Kidney (tissue), 14 donors: ENCODE measurements around the gene PLD1. TPM values are rescaled to one million over a fixed set of nuclear protein-coding genes. Genes with fewer than 3 reads are reported as not detected.
A peak's percentile ranks its signal among the peaks of the same experiment; 100 is the strongest.

Experiments used
- DNase-seq, 5 donors: peaks; one replicate each; pipeline ENCODE4 v3.0.0-alpha.2; 2013 to 2020
- FAIRE-seq: peaks from 2 replicates; lab custom pipeline; 2012; peaks lifted over from hg19 to GRCh38; lab: Jason Lieb, UNC
- H3K27ac ChIP-seq, 2 donors: one replicate each; pipeline ENCODE4 v1.7.0; 2013; ENCODE audit warnings: low read depth in 2 of 2, low read length in 2 of 2, inconsistent platforms in 1 of 2
- H3K27me3 ChIP-seq: one replicate; pipeline ENCODE4 v1.7.1; 2013; ENCODE audit warnings: low read length, inconsistent platforms; ENCODE audit not compliant: control insufficient read depth, insufficient read depth
- H3K36me3 ChIP-seq, 3 donors: one replicate each; pipeline versions ENCODE4 v1.7.0 to v1.7.1; 2013; ENCODE audit warnings: low read length in 3 of 3, control low read depth in 1 of 3, inconsistent platforms in 1 of 3; ENCODE audit not compliant: insufficient read depth in 3 of 3, control insufficient read depth in 2 of 3
- H3K4me1 ChIP-seq, 3 donors: one replicate each; pipeline versions ENCODE4 v1.7.0 to v1.7.1; 2013; ENCODE audit warnings: low read length in 3 of 3, inconsistent platforms in 1 of 3, low read depth in 1 of 3; ENCODE audit not compliant: control insufficient read depth in 2 of 3, insufficient read depth in 2 of 3
- H3K4me3 ChIP-seq, 3 donors: one replicate each; pipeline versions ENCODE4 v1.7.0 to v1.8.1; 2013; ENCODE audit warnings: low read length in 3 of 3, control low read depth in 1 of 3, inconsistent platforms in 1 of 3
- H3K9ac ChIP-seq, 3 donors: one replicate each; pipeline versions ENCODE4 v1.7.0 to v1.7.1; 2013; ENCODE audit warnings: low read length in 3 of 3, control low read depth in 1 of 3, inconsistent platforms in 1 of 3
- H3K9me3 ChIP-seq, 3 donors: one replicate each; pipeline versions ENCODE4 v1.7.0 to v1.7.1; 2013; ENCODE audit warnings: low read length in 3 of 3, control low read depth in 1 of 3, inconsistent platforms in 1 of 3; ENCODE audit not compliant: control insufficient read depth in 2 of 3, insufficient read depth in 1 of 3
- CTCF ChIP-seq: IDR thresholded peaks from 3 replicates; pipeline ENCODE4 v1.5.1; 2012; ENCODE audit warnings: mild to moderate bottlenecking, moderate library complexity, borderline replicate concordance; ENCODE audit not compliant: insufficient read depth; ENCODE audit errors: extremely low read depth
- intact Hi-C: fragments of 100-400 bp; cut with DNase I; formaldehyde crosslinking; loops from one replicate; pipeline ENCODE4 v1.11.1; 2022
- polyA plus RNA-seq: library from polyadenylated mRNA; stranded (reverse); fragments of 350-450 nt; fragmentation: Illumina TruSeq; extraction: RNeasy Lipid Tissue Mini Kit (QIAGEN cat#74804); gene quantifications from one replicate; pipeline ENCODE4 v1.2.3, GENCODE V29; 2014; ENCODE audit warnings: low read depth, low replicate concordance; ENCODE audit not compliant: insufficient read depth
- total RNA-seq: library from RNA; stranded (reverse); fragmentation: NEBNext Ultra II Directional; extraction: Animal tissue kit (Norgen Biotek cat#: 25700); gene quantifications from one replicate; pipeline ENCODE4 v1.2.1, GENCODE V29; 2021
- donor health status: control.
- donor health status: control.
- donor health status: control.
- donor health status: control.
- donor health status: control.
- donor health status: DM: yes; HTN: yes; CAD: no.
- donor health status: Normal renal cell carcinoma (clear cell type).

PLD1 gene
- total and polyA plus RNA-seq, 2 donors from 2014 or later, result 11.2 to 24.3 TPM

- Histone ChIP-seq H3K4me3 (no peak overlapping the region), H3K9ac (no peak overlapping the region), H3K27ac (no peak overlapping the region), H3K4me1 (no peaks in the 10 kb centered on the region), H3K36me3 (no peaks in the 10 kb centered on the region), H3K9me3 (peaks cover 0 to 4% (median 0%) of the 10 kb centered on the region in 3 donors), H3K27me3 (no peaks in the 10 kb centered on the region)
- DNase-seq (no peak), FAIRE-seq (no peak)
- no peak for TF ChIP-seq CTCF
- intact Hi-C loops, result no loop called here
These were observed 1.6 kb upstream of the PLD1 start for GRCh38 chr3:171811913-171812335.

GRCh38 chr3:171811295-171811912 is 1.1 kb upstream of the PLD1 start:
- Histone ChIP-seq H3K9ac (peak overlapping the region in 1 of 3 donors; percentile 84), H3K27me3 (no peaks in the 10 kb centered on the region), H3K36me3 (no peaks in the 10 kb centered on the region), H3K4me1 (no peaks in the 10 kb centered on the region), H3K27ac (peak overlapping the region; percentile 72 to 91), H3K9me3 (peaks cover 0 to 4% (median 0%) of the 10 kb centered on the region in 3 donors), H3K4me3 (no peak overlapping the region)
- intact Hi-C loops, result no loop called here
- no peak for FAIRE-seq
- TF ChIP-seq CTCF, result no peak
- DNase-seq, result no peak

GRCh38 chr3:171810629-171811294 is 479 bp upstream of the PLD1 start:
- peaks cover 0 to 4% (median 0%) of the 10 kb centered on the region in 3 donors for H3K9me3 ChIP-seq
- DNase-seq, result no peak
- no peak for FAIRE-seq
- peak overlapping the region; percentile 72 to 91 for H3K27ac ChIP-seq
- TF ChIP-seq CTCF, result no peak
- H3K4me3 ChIP-seq, result peak overlapping the region; percentile 35 to 79 (median 66)
- no peaks in the 10 kb centered on the region for H3K4me1 ChIP-seq
- H3K36me3 ChIP-seq, result no peaks in the 10 kb centered on the region
- intact Hi-C loops, result no loop called here
- no peaks in the 10 kb centered on the region for H3K27me3 ChIP-seq
- H3K9ac ChIP-seq, result peak overlapping the region; percentile 13 to 84 (median 58)
